ENCODE data around the gene CLTA.
A peak's percentile ranks its signal among the peaks of the same experiment; 100 is the strongest.
"Not testable (repeated sequence)": the region's sequence is repeated elsewhere in the genome, so short reads cannot be mapped to it uniquely, and the experiment has no call there.

Gene CLTA

DNA sequence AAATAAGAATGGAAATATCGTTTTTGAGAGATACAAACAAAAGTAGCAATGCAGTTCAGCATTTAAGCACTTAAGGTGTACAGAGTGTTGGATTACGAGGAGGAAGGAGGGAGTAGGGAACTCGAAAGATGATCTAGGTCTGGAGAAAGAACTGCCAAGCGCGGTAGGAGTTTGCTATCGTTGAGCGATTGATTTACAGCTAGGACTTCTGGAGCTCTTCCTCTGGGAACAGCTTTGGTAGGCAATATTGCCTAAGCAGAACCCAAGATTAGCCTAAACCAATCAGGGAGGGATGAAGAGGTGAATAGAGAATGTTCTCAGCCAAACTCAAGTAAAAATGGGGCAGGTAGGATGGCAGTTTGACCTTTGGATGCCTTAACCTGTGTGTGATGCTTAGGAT is 965 bp downstream of the CLTA start:
- DNase-seq: no peak

DNA sequence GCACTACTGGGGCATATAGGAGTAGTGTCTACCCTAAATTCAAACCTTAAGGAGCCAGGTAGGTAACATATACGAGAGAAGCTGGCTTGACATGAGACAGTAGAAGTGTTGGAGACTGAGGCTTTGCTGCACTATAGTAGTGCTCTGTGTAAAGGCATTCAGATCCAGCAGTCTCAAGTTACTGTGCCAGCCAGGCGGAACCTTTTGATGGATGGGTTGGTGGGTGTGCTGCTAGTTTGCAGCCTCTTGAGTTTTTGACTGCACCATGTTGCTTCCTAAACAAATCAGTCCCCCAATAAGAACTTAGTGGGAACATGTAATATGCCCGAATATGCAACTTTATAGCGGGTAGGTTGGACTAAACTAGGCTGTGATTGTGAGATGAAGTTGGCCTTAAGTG is 1.5 kb downstream of the CLTA start:
- DNase-seq: no peak

DNA sequence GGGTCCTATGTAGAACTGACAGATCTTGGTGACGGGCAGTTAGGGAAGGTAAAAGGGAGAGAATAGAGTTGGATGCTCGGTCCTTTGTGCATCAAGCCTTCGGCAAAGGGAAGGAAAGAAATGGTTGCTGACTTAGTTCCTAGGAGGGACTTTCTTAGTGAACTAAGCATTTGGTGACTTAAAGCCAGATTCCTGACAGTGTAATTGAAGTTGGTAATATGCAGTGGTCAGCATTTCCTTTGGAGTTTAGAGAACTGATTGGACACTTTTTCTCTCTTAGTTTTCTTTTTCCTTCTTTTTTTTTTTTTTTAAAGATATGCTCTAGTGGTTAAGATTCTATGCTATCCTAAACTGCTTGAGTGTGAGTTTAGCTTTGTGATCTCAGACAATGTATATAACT is 2.3 kb downstream of the CLTA start:
- DNase-seq: no peak

DNA sequence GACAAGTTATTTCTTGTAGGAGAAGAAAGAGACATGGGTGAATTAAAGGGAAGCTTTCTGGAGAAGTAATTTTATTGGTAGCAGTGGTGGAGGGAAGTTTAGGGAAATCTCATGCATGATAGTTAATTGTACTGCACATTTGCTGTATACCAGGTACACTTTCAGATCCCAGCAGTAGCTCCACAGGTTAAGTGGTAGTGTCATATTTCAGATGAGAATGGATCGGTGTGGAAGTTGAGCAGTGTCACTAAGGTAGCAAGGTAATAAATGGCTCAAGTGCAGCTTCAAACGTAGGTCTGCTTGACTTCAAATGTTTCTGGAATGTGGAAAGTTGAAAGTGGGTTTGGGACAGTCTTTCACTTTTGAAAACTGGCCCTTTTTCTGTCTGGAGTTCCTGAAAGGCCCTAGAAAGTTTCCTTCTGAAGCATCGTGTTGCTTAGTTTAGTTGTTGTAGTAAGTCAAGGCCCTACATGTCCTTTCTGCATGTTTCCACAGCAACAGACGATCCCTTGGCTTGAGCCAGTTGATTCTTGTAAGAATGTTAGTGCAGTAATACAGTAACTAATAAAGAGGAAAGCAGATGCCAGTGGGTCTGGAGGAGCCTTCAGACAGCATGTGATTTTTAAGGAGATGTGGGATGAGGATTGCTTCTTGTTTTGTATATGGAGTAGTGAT is 3.7 kb downstream of the CLTA start:
- DNase-seq: no peak

DNA sequence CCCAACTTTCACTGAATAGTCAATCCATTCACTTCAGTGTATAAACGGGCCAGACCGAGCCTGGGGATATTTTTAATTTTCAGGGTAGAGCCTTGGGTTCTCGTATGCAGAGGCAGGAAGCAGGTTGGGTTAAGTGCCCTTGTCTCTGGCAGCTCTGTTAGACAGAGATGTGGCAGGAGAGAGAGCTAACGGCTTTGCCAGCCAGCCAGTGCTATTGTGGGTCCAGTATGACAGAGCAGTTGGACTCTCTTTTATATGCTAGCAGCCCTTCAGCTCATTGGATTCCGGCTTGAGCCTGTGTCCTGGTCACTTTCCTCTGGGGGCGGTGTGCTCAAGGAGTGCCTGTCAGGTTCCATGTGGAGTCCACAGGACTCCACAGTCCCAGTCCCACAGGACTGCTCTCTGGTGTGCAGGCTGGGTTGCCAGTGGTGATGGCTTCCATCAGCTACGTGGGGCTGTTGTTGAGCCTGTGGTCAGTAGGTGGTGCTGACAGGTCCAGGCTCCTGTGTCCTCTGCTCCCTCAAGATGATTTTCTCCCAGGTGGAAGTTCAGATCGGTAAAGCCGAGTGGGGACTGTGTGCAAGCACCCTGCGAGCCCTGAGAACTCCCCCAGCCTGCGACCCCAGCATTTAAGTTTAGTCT is 14.3 kb downstream of the CLTA start:
- DNase-seq: peak in 1 of 2 experiments; percentile 14

DNA sequence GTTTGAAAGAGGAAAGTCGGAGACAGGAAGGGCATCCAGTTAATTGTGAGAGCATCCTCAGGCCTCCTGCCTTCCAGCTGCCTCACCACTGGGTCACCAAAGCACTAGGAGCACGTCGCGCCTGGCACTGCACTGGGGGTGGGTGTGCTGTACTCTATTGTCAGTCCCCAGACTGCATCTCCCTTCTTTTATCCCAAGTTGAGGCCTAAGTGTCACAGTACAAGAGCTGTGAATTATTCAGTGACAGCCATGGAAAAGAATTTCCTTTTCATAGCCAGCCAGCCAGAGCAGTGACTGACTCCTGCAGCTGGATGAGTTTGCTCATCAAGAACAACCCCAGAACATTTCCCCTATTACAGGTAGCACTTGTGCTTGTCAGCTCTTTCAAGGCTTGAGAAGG is 16.3 kb downstream of the CLTA start:
- DNase-seq: no peak

DNA sequence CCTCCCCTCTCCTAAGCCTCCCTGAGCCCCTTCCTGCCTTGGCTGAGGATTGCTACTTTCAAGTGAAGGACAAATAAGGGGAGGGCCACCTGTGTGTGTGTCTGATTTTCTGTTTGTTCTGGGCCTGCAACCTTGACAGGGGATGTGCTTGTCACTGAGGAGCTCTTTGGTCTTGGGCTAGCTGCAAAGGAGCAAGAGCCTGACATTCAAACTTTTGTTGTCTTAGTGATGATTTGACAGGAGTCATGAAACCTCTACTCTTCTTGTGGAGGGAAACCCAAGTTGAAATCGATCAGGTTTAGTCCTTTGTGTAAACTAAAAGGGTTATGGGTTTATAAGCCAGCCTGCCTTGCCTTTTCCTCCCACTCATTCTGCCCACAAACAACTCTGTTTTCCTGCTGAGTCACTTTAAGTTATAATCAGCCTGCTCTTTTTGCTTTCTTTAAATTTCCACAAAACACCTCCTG is 16.9 kb downstream of the CLTA start:
- DNase-seq: no peak

DNA sequence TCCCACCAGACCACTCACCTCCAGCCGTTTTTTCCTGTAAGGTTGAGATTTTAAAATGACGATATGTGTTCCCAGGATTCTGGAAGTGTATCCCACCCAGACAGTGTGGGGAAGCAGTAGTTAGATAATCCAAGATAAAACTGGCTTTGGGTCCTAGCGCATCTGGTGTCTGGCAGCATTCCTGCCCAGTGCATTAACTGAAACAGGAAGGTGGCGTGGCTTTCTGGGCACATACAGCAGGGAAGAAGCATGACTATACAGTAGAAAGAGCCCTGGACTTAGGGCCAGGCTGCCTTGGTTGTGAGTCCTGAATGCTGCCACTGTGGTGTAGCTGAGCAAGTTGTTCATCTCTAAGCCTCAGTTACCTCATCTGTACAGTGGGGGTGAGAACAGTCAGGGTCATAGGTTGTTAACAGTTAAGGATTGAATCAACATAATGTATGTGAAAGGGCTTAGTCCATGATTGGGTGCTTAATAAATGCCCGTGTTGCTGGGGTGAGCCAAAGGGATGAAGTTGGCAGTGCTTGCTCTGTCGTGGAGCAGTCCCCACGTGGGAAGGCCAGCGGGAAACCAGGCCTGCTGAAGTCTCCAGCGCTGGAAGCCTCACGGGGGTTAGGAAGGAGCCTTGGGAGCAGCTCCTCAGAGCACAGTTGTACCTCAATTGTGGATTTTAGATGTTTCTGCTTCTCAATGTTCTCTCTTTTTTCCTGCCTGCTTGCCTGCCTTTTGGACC is 18.0 kb downstream of the CLTA start:
- no peak for DNase-seq

DNA sequence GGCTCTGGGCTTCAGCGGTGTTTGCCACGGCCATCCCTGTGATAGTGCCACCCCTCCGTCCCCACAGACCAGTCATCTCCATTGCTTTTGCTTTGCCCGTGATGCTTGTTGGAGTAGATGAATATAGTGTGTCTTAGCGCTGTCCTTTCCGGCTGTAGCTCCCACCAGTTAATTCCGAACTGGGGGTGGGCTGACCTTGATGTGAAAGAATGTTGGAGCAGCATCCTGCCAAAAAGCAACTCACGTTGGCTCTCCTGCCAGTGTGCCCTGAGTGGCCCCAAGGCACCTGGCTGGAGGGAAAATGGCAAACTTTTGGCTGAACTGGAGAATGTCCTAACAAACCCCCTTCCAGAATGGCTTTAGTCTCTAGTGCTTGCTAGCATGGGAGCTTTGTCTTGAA is 20.0 kb downstream of the CLTA start:
- no peak for DNase-seq

DNA sequence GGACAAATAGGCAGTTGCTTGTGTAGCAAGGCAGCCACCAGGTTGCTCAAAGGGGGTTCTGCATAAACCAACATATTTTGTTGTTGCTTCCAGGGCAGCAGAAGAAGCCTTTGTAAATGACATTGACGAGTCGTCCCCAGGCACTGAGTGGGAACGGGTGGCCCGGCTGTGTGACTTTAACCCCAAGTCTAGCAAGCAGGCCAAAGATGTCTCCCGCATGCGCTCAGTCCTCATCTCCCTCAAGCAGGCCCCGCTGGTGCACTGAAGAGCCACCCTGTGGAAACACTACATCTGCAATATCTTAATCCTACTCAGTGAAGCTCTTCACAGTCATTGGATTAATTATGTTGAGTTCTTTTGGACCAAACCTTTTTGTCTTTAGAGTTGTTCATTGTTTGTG is 20.8 kb downstream of the CLTA start:
- peak in 1 of 2 experiments; percentile 15 for DNase-seq

DNA sequence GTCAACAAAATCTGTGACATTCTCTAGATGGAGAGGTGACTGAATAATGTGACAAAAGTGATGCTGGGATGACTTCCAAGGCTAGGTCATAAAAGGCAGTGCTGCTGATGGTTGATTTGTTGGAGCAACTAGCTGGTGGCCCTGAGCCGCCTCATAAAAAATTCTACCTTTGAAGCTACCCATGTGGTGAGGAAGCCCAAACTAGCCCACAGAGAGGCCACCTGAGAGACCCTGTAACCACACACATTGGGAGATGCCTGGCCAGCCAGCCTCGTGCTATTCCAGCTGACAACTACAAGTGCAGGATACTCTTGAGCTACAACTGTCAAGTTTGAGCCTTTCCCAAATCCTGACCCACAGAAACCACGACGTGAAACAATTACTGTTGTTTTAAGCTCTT is 22.7 kb downstream of the CLTA start:
- DNase-seq: no peak

DNA sequence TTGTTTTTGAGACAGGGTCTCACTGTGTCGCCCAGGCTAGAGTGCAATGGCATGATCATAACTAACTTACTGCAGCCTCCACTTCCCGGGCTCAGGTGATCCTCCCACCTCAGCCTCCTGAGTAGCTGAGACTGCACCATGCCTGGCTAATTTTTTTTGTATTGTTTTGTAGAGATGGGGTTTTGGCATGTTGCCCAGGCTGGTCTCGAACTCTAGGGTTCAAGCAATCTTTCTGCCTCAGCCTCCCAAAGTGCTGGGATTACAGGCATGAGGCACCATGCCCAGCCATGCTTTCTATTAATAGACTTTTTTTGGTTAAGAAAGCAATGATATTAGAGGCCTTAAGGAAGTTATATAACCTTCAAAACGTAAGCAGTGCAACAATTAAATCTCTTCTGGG is 23.3 kb downstream of the CLTA start:
- DNase-seq: no peak

DNA sequence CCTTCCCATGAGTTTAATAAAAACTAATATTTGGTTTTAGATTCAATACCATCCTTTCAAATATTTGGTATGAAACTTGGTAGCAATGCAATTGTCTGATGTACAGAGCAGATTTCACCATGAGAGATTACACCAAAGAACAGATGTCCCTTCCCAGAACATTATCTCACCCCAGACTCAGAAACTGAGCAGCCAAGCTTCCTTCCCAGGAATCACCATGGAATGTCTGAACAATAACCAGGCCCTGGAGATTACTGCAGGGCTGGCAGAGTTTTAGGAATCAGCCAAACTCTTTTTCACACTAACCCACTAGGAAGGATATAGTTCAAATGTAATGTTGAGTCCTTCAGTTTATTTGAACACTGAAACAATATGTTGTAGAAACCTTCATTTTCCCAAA is 23.9 kb downstream of the CLTA start:
- peak in 1 of 2 experiments; percentile 31 for DNase-seq

DNA sequence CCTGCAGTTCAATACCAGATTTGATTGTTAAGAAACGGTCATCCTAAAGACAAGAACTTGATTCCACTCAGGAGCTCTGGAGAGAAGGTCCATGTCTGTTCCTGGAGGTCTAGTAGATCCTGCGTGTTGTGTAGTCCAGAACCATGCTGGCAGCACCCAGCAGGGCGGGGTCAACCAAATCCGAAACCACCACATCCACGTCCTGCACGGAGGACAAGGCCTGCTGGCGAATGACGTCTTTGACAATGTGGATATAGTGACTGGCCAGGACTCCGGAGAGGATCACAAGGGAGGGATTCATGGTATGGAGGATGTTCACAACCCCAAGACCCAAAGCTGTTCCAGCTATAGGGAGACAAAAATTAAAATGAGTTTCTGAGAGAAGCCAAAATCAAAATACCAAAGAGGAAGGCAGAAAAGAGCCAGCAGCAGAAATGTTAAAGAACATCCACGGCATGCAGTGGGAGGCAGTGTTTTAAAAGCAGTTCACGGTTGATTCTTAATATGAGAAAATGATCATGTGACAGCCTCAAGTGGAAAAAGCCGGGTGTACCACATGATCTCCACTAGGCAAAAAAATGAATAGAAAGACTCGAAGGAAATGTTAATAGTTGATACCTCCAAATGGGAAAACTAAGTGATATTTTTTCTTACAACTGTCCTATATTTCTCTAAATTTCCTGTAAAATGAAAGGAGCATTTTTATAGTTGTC is 26.7 kb downstream of the CLTA start:
- DNase-seq: no peak

DNA sequence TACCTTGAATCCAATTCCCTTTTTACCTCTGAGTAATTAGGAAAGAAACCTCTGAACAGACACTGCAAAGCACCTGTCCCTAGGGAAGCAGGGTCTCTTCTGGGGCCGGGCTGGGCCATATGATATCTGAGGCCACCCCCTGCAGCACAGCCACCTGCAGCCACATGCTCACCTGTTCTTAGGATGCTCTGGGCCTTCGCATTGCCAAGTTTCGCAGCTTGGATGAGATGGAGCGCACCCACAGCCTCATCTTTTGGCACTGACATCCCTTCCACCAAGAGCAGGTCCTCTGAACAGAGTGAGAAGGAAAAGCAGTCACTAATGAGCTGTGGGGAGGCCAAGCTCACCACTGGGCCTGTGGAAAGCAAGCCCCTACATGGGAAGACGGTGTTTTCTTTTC is 27.3 kb downstream of the CLTA start:
- DNase-seq: no peak

DNA sequence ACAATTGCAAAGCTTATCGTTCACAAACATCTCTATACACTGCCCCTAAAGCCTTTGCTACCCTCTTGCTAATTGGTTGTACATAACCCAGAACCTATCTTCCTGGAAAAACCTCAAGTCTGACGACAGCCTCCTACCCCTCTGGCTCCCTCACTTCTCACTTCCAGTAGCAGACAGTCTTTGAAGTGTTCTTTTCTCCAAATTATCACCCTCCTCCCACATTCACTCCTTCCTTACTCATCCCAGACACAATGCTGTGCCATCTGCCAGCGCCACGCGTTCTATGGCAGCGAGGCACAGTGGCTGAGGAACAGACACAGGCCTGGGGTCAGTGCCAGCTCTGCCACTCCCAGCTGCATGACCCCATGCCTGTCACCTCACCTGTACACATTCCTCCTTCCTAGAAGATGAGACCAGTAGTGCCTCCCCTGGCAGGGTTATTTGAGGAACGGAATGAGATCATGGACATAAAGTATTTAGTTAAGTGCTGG is 27.7 kb downstream of the CLTA start:
- no peak for DNase-seq

DNA sequence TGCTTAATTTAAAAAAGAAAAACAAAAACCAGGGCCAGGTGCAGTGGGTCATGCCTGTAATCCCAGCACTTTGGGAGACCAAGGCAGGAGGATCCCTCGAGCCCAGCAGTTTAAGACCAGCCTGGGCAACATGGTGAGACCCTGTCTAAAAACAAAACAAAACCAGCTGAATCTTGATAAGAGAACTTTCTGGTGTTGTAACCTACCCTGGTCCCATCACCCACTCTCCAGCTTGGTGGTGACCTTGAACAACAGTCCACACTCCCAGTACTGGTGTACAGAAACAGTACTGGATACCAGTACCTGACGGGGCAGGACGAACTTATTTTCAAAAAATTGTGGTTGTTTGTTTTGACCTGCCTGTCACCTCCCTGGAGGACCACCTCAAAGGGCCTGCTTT is 30.9 kb downstream of the CLTA start:
- no peak for DNase-seq

DNA sequence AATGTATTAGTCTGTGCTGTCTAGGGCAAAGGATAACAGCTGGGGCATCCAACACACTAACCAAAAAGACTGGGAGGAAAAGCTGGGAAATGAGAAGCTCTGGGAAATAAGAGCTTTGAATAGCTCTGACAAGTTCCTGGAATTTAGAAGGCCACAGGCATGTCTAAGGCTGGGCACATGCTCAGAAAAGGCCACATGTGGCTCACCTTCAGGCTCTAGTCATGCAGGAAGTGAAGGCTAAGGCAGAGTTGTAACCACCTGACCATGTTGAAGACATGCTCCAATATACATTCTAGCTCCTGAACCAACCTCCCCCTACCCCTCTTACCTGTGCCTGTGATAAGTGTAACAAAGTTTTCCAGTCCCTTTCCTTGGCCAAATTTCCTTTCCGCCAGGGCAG is 31.7 kb downstream of the CLTA start:
- no peak for DNase-seq

DNA sequence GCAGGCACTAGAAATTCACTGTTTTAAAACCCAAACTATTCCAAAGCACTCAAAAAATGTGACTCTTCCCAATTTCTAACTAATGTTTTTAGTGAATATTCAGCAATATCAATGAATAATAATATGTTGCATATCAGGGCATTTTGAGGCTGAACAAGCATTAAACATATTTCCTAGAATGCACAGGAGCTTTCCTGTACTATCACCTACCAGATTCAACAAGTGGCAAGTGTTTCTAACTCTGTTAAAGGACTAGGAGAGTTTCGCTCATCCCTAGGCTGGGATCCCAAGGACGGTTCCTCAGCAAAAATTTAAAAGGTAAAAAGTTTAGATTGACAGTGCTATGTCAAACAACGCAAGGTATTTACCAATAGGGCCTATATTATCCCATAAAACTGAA is 46.5 kb downstream of the CLTA start:
- DNase-seq: no peak

DNA sequence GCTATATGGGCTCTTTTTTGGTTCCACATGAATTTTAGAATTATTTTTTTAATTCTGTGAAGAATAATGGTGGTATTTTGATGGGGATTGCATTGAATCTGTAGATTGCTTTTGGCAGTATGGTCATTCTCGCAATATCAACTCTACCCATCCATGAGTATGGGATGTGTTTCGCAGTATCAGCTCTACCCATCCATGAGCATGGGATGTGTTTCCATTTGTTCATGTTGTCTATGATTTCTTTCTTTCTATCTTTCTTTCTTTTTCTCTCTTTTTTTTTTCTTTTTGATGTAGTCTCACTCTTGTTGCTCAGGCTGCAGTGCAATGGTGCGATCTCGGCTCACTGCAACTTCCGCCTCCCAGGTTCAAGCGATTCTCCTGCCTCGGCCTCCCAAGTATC is 48.5 kb downstream of the CLTA start:
- DNase-seq: not testable (repeated sequence)

DNA sequence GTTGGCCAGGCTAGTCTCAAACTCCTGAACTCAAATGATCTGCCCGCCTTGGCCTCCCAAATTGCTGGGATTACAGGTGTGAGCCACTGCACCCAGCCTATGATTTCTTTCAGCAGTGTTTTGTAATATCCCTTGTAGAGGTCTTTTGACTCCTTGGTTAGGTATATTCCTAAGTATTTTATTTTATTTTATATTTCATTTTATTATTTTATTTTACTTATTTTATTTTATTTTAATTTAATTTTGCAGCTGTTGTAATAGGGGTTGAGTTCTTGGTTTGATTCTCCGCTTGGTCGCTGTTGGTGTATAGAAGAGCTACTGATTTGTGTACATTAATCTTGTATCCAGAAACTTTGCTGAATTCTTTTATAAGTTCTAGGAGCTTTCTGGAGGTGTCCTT is 49.0 kb downstream of the CLTA start:
- DNase-seq: not testable (repeated sequence)

DNA sequence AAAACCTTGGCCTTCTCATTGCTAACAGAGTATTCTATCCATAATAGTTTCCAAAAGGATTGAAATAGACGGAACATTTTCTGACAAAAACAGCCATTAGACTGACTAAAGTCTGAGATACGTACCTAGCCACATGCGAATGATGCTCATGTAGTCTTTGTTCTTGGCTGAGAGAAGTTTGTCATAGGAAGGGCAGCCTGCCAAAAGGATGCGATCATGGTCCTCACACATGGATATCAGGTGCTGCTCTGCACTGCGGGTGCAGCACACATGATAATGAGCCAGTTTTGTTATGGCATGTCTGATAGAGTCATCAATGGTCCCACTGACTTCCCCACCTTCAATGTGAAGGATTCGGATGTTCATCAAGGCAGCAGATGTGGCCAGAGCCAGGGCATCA is 55.2 kb downstream of the CLTA start:
- DNase-seq: no peak

DNA sequence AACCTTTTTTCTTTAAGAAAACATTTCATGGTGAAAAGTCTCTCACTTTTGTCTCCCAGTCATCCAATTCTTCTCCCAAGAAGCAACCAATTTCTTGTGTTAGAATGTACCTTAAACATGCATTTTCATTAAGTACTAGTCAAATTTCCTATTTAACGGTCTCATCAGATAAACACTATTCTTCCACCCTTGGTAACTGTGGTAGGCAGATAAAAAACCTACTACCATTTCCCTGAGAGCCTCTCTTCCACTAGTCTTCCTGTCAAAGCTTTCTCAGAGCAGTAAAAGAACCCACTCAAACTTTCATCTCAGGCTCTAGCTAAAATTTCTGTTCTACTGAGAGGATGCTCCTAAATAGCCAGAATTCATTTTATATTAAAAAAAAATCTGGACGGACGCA is 56.6 kb downstream of the CLTA start:
- DNase-seq: no peak

Data from NCI-H524 (cell line).